RPMI8226 (cell line): Measurements from ENCODE around the gene KLHL29.

Experiments
- DNase-seq: peaks from one replicate; pipeline ENCODE4 v3.0.0-alpha.2; 2015

The KLHL29 gene

GRCh38 chr2:23518481-23519333 lies 133.7 kb downstream of the KLHL29 start:
- DNase-seq, result peak; percentile 8

DNA sequence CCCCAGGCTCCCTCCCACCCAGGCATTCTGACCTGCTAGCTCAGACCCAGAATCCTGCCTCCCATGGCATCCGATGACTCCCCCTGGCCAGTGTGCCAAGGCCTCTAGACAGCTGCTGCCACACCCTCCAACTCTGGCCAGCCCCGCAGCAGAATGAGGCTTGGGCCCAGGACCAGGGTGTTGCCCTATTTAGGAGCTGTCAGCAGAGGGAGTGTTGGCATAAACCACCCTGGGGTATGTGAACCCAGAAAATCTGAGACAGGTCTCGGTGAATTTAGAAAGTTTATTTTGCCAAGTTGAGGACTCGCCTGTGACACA lies 134.3 kb downstream of the KLHL29 start:
- DNase-seq, result no peak

DNA sequence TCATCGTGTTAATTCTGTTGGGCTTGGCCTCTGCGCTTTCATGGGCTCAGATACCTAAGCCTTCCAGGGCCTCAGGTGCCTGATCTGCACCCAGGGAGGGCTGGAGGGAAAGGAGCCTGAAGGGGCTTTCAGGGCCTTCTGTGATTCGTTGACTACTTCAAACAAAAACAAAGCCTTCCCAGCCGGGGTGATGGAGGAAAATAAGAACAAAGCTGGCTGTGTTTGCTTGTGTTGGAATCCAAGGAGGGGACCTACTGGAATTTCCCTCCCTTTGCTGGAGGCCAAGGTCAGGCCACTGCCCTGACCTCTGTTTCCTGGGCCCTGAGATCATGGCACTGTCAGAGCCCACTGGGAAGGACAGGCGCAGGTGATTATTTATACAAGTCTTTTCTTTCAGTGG lies 135.3 kb downstream of the KLHL29 start:
- no peak for DNase-seq

DNA sequence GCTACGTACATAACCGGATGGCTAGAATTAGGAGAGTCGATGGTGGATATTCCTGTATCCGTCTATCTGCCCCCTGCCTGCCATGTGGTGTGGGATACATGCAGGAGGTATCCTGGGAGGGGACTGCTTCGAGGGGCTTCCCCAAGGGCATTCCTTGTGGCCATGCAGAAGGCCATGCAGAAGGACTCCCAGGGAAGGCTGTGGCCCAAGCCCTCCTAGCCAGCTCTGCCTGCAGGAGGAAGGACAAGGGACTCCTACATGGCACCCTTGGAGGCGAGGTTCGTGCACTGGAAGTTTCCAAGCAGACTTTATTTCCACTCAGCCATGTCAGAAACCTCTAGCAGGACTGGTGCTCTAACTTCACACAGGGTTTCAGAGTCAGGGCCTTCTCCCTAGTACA lies 136.1 kb downstream of the KLHL29 start:
- DNase-seq, result no peak

GRCh38 chr2:23522726-23523372 lies 137.9 kb downstream of the KLHL29 start:
- no peak for DNase-seq

GRCh38 chr2:23523373-23524260 lies 138.6 kb downstream of the KLHL29 start:
- no peak for DNase-seq

GRCh38 chr2:23524261-23524706 lies 139.3 kb downstream of the KLHL29 start:
- no peak for DNase-seq

DNA sequence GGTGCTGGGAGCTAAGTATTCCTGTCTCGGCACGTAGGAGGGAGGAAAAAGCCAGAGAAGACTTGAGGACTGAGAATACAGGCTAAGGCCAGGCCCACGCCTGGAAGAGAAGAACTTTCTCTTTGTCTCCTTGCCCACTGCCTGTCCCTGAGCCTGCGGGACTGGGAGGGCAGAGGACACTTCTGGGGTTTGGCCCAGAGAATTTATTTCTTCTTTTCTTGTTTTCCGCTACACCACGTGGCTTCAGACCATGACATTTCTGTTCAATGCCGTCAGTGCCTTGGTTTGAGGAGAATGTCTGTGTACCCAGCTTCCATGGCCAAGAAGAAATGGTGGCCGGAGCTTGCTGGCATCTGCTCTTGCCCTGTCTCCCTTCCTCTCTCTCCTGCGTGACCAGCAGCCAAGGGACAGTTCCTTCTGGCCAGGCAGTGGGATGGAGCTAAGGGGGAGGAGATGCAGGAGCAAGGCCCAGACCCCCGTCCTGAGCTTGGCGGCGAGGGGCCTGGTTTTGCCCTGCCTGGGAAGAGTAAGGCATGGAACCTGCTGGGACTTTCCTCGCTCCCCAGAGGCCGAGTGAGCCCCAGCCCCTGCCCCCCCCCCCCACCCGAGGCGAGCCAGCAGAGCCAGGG lies 140.3 kb downstream of the KLHL29 start:
- no peak for DNase-seq

DNA sequence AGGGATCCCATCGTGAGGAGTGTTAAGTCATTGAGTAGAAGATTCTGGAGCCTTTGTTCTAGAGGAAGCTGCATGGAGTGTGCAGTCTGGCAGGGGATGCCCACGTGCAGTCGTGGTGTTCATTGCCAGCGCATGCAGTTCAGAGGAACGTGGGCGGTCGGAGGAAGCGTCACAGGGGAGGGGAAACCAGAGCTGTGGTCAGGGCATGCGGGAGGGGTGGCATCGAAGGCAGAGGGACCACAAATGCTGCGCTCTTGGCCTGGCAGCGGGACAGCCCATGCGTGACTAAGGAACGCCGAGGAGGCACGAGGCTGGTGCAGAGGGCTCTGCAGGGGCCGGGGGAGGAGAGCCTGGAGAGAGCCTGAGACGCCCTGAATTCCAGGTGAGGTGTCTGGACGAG lies 141.1 kb downstream of the KLHL29 start:
- DNase-seq, result no peak

DNA sequence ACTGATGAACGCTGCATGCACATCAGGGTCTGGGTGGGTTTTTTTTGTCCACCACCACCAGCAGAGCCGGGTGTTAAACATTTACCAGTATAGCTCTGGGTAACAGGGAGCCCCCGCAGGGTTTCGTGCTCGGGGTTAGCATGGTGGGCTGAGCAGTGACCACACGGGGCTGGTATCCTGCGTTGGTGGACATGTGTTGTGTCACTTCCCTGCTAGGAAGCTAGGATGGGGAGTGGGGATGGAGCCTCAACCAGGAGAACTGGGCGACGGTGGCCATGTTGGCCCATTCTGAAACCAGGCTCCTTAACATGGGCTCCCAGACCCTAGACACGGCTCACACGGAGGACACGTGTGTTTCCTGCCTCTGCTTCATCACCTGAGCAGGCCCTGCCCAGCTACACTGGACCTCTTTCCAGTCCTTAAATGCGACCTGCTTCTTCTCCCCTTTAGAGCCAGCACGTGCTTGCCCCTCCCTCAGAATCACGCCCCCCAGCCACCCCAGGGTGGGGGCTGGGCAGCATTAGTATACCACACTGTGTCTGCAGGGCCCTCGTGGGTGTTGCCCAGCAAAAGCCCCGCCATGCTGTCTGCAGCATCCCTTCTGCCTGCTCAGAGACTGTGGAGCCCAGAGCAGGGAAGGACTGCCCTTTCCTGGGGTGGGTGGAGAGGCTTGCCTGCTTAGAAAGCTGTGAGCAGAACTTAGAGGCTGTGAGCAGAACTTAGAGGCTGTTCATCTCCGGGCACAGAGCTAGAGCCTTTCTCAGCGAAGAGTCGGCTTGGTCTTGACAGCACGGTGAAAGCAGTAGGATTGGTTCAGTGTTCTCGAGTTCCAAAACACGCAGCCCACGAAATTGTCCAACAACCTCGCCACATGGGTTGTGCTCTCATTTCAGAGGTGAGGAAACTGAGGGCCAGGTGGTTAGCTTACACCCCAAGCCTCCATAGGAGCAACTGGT lies 142.1 kb downstream of the KLHL29 start:
- no peak for DNase-seq

- DNase-seq, result no peak
Observed at GRCh38 chr2:23528171-23528570, 143.2 kb downstream of the KLHL29 start.

DNA sequence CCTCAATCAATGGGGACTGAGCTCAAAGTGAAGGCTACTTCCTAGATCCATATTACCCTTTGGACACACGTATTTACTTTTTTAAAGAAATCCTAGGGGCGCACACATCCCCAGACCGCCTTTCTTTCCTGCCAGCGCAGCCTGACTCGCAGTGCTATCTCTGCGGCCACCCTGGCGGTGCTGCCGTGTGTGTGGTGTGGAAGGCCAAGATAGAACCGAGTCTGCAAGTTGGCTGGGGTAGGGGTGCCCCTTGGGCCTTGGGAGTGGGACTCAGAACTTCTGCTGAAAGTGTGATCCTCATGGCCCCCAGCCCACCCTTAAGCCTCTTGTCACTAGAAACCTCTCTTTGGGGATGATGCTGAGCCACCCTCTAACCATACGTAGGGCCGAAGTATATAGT lies 143.7 kb downstream of the KLHL29 start:
- no peak for DNase-seq

DNA sequence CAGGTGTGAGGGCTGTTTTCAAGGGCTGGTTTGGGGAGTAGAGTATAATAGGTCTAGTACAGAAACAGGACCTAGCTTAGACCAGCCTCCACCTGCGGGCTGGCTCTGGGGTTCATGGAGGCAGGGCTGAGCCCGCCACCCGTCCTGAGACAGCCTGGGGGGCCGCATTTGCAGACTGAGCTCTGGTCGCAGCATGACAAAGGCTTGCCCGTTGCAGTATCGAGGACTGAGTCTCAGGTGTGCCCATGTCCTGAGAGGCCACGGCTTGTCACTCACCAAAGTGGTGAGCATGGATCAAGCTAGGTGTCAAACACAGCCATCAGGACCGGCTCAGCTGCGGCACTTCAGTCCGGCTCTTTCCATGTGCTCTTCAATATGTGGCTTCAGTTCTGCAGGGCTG lies 144.7 kb downstream of the KLHL29 start:
- DNase-seq, result no peak

- no peak for DNase-seq
Observed at GRCh38 chr2:23530206-23530908, 145.4 kb downstream of the KLHL29 start.

GRCh38 chr2:23530909-23531276 lies 145.9 kb downstream of the KLHL29 start:
- DNase-seq, result no peak

DNA sequence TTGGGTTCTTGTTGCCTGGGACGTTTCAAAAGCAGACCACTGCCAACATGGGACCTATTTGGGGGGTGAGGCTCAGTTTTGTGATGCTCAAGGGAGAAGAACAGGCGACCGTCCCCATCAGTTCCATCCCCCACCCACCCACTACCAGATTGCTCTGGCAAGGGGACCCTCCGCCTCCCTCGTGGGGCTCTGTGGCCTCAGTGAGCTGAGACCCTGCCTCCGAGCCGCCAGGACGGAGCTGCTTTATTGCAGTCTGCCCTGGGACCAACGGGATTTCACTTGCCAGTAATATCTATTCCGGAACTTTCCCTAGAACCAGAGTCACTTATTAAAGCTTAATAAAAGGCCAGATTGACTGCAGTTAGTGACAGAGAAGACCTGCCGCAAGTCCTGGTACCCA lies 146.3 kb downstream of the KLHL29 start:
- DNase-seq, result no peak

DNA sequence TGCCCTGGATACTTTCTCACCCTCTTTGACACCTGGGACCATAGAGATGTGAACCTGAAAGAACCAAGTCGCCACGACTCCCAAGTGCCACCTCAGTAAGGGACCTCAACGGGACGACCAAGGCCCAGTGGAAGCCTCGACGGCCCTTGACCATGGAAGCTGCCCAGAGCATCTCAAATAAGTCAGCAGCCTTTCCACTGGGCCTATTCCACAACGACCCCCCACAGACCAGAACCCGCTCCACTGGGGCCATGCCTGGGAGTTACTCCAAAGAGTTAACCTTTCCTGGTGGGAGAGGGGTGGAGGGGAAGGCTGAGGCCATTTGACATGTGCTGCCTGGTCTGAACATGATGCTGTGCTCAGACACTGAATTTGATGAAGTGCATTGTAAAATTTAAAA lies 146.9 kb downstream of the KLHL29 start:
- no peak for DNase-seq

- no peak for DNase-seq
Observed at GRCh38 chr2:23532391-23533337, 147.7 kb downstream of the KLHL29 start.

DNA sequence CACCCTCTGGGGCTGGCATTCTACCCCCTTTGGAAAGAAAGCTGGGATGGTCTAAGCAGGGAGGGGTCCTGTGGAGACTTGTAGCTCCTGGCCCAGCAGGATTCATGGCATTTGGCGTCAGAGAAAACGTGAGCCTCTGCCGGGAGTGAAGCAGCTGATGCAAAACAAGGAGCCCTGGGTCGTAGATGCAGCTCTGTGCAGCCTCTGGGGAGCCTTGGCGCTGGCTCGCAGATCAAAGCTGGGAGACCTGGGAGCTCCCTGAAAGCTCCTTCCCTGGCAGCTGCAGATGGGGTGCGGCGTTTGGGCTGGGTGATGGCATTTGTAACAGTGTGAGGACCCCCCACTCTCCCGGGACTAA lies 148.3 kb downstream of the KLHL29 start:
- no peak for DNase-seq

GRCh38 chr2:23534771-23535170 lies 149.8 kb downstream of the KLHL29 start:
- DNase-seq, result no peak
